ENCODE results near the gene LRRC3.

The LRRC3 gene

GRCh38 chr21:44423941-44424607 lies 31.2 kb upstream of the LRRC3 start:
- TF ChIP-seq CTCF (IDR thresholded peaks at IDR 0.05; ENCODE audit: insufficient read depth, low read length, missing control alignments): no peak
- DNase-seq (ENCODE audit: low read depth, low spot score): no peak
- POLR2A ChIA-PET: no interaction called here
- no peak overlapping the region for H3K4me3 ChIP-seq (ENCODE audit: low read depth, low read length)
- CTCF ChIA-PET: no interaction called here

GRCh38 chr21:44424608-44425306 lies 30.6 kb upstream of the LRRC3 start:
- no peak for TF ChIP-seq CTCF (IDR thresholded peaks at IDR 0.05; ENCODE audit: insufficient read depth, low read length, missing control alignments)
- no peak overlapping the region for H3K4me3 ChIP-seq (ENCODE audit: low read depth, low read length)
- ChIA-PET POLR2A (no interaction called here), CTCF (no interaction called here)
- DNase-seq (ENCODE audit: low read depth, low spot score): no peak

GRCh38 chr21:44425307-44425894 lies 29.9 kb upstream of the LRRC3 start:
- TF ChIP-seq CTCF (IDR thresholded peaks at IDR 0.05; ENCODE audit: insufficient read depth, low read length, missing control alignments): no peak
- no peak for DNase-seq (ENCODE audit: low read depth, low spot score)
- H3K4me3 ChIP-seq (ENCODE audit: low read depth, low read length): no peak overlapping the region
- CTCF ChIA-PET: no interaction called here
- POLR2A ChIA-PET: no interaction called here

GRCh38 chr21:44425895-44426662 lies 29.2 kb upstream of the LRRC3 start:
- no peak for DNase-seq (ENCODE audit: low read depth, low spot score)
- ChIA-PET POLR2A (no interaction called here), CTCF (no interaction called here)
- no peak overlapping the region for H3K4me3 ChIP-seq (ENCODE audit: low read depth, low read length)
- no peak for TF ChIP-seq CTCF (IDR thresholded peaks at IDR 0.05; ENCODE audit: insufficient read depth, low read length, missing control alignments)

GRCh38 chr21:44426663-44427191 lies 28.6 kb upstream of the LRRC3 start:
- no peak for DNase-seq (ENCODE audit: low read depth, low spot score)
- TF ChIP-seq CTCF (IDR thresholded peaks at IDR 0.05; ENCODE audit: insufficient read depth, low read length, missing control alignments): no peak
- ChIA-PET CTCF (no interaction called here), POLR2A (no interaction called here)
- no peak overlapping the region for H3K4me3 ChIP-seq (ENCODE audit: low read depth, low read length)

All from AG04449 (cell line).